H1 (cell line): ENCODE results near the gene ARMC10.
"Not testable (repeated sequence)": the region's sequence is repeated elsewhere in the genome, so short reads cannot be mapped to it uniquely, and the experiment has no call there.

Source experiments
- MAFK ChIP-seq: IDR thresholded peaks from 2 replicates; pipeline ENCODE4 v1.6.1; 2012; ENCODE audit warnings: low read depth, mild to moderate bottlenecking, improper control_type of control experiment, low read length
- POLR2A ChIP-seq, 2 experiments: IDR thresholded peaks; 1 replicate in 1 of 2; 2 replicates in 1 of 2; pipeline ENCODE4 v1.6.1; 2011; ENCODE audit warnings: low read depth in 2 of 2, low read length in 2 of 2, mild to moderate bottlenecking in 2 of 2; ENCODE audit errors: control extremely low read depth in 1 of 2
- POLR2AphosphoS5 ChIP-seq: IDR thresholded peaks from 2 replicates; pipeline ENCODE4 v1.6.1; 2011; ENCODE audit warnings: low read depth, low read length
- TBP ChIP-seq: IDR thresholded peaks from 2 replicates; pipeline ENCODE4 v1.6.1; 2011; ENCODE audit warnings: low read depth, low read length, improper control_type of control experiment
- TF ChIP-seq, protein P1 (sequence below): IDR thresholded peaks from 2 replicates; pipeline ENCODE4 v1.6.1; 2012; ENCODE audit warnings: low read length, inconsistent platforms
- TF ChIP-seq, protein P2 (sequence below), 3 experiments: IDR thresholded peaks; 1 replicate in 2 of 3; 2 replicates in 1 of 3; pipeline versions ENCODE4 v1.5.1 to v1.6.1; 2011; ENCODE audit warnings: low read length in 3 of 3, mild to moderate bottlenecking in 3 of 3, inconsistent platforms in 2 of 3, low read depth in 1 of 3, moderate library complexity in 1 of 3; ENCODE audit not compliant: insufficient read depth in 1 of 3; ENCODE audit errors: control extremely low read depth in 1 of 3

DNA sequence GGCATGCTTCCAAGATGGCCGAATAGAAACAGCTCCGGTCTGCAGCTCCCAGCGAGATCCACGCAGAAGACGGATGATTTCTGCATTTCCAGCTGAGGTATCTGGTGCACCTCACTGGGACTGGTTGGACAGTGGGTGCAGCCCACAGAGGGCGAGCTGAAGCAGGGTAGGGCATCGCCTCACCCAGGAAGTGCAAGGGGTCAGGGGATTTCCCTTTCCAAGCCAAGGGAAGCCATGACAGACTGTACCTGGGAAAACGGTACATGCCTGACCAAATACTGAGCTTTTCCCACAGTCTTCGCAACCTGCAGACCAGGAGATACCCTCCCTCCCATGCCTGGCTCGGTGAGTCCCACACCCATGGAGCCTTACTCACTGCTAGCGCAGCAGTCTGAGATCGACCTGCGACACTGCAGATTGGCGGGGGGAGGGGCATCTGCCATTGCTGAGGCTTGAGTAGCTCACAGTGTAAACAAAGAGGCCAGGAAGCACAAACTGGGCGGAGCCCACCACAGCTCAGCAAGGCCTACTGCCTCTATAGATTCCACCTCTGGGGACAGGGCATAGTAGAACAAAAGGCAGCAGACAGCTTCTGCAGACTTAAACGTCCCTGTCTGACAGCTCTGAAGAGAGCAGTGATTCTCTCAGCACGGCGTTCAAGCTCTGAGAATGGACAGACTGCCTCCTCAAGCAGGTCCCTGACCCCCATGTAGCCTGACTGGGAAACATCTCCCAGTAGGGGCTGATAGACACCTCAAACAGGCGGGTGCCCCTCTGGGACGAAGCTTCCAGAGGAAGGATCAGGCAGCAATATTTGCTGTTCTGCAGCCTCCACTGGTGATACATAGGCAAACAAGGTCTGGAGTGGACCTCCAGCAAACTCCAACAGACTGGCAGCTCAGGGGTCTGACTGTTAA is 36.9 kb upstream of the ARMC10 start:
- TF ChIP-seq, protein P1, sequence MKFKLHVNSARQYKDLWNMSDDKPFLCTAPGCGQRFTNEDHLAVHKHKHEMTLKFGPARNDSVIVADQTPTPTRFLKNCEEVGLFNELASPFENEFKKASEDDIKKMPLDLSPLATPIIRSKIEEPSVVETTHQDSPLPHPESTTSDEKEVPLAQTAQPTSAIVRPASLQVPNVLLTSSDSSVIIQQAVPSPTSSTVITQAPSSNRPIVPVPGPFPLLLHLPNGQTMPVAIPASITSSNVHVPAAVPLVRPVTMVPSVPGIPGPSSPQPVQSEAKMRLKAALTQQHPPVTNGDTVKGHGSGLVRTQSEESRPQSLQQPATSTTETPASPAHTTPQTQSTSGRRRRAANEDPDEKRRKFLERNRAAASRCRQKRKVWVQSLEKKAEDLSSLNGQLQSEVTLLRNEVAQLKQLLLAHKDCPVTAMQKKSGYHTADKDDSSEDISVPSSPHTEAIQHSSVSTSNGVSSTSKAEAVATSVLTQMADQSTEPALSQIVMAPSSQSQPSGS: not testable (repeated sequence)
- not testable (repeated sequence) for TF ChIP-seq MAFK; POLR2A (IDR thresholded peaks at IDR 0.05; ENCODE audit: control extremely low read depth in 1 of 2, low read depth in 2 of 2, low read length in 2 of 2); POLR2AphosphoS5; TBP
- TF ChIP-seq, protein P2, sequence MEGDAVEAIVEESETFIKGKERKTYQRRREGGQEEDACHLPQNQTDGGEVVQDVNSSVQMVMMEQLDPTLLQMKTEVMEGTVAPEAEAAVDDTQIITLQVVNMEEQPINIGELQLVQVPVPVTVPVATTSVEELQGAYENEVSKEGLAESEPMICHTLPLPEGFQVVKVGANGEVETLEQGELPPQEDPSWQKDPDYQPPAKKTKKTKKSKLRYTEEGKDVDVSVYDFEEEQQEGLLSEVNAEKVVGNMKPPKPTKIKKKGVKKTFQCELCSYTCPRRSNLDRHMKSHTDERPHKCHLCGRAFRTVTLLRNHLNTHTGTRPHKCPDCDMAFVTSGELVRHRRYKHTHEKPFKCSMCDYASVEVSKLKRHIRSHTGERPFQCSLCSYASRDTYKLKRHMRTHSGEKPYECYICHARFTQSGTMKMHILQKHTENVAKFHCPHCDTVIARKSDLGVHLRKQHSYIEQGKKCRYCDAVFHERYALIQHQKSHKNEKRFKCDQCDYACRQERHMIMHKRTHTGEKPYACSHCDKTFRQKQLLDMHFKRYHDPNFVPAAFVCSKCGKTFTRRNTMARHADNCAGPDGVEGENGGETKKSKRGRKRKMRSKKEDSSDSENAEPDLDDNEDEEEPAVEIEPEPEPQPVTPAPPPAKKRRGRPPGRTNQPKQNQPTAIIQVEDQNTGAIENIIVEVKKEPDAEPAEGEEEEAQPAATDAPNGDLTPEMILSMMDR (IDR thresholded peaks at IDR 0.05; ENCODE audit: control extremely low read depth in 1 of 3, insufficient read depth in 1 of 3, low read depth in 1 of 3, low read length in 3 of 3): not testable (repeated sequence)
